Lung (tissue), 12 donors: ENCODE results near the gene FAAP100. TPM values are rescaled to one million over a fixed set of nuclear protein-coding genes. Genes with fewer than 3 reads are reported as not detected.
A peak's percentile ranks its signal among the peaks of the same experiment; 100 is the strongest.

Experiments
- ATAC-seq: fragments of 200-7000 bp; cut with Tn5 transposase; one replicate; pipeline ENCODE4 v1.9.1; 2020; ENCODE audit warnings: moderate number of reproducible peaks; ENCODE audit not compliant: insufficient read depth, low FRiP score
- DNase-seq, 3 donors: peaks; one replicate each; pipeline ENCODE4 v3.0.0-alpha.2; 2013 to 2017
- H3K27ac ChIP-seq, 2 donors: one replicate each; pipeline ENCODE4 v1.5.1; 2013; ENCODE audit warnings: mild to moderate bottlenecking in 2 of 2, moderate library complexity in 2 of 2, control low read depth in 1 of 2, inconsistent platforms in 1 of 2, low read depth in 1 of 2, low read length in 1 of 2
- H3K27me3 ChIP-seq, 3 donors: one replicate each; pipeline ENCODE4 v1.5.1; 2013; ENCODE audit warnings: low read length in 2 of 3; ENCODE audit not compliant: control insufficient read depth in 3 of 3, insufficient read depth in 3 of 3
- H3K36me3 ChIP-seq, 4 donors: one replicate each; pipeline ENCODE4 v1.5.1; 2013; ENCODE audit warnings: low read length in 4 of 4, mild to moderate bottlenecking in 1 of 4, moderate library complexity in 1 of 4; ENCODE audit not compliant: control insufficient read depth in 4 of 4, insufficient read depth in 4 of 4
- H3K4me1 ChIP-seq, 5 donors: one replicate each; pipeline ENCODE4 v1.5.1; 2013; ENCODE audit warnings: low read length in 5 of 5, mild to moderate bottlenecking in 2 of 5, moderate library complexity in 1 of 5; ENCODE audit not compliant: control insufficient read depth in 5 of 5, insufficient read depth in 5 of 5
- H3K4me3 ChIP-seq: one replicate; pipeline ENCODE4 v1.5.1; 2013; ENCODE audit warnings: mild to moderate bottlenecking, control low read depth, moderate library complexity
- H3K9ac ChIP-seq, 2 donors: one replicate each; pipeline ENCODE4 v1.5.1; 2013; ENCODE audit warnings: low read length in 2 of 2, control low read depth in 1 of 2; ENCODE audit not compliant: insufficient read depth in 1 of 2
- H3K9me3 ChIP-seq, 4 donors: one replicate each; pipeline ENCODE4 v1.5.1; 2013; ENCODE audit warnings: low read length in 3 of 4, mild to moderate bottlenecking in 1 of 4, moderate library complexity in 1 of 4; ENCODE audit not compliant: control insufficient read depth in 4 of 4, insufficient read depth in 3 of 4
- CTCF ChIP-seq: IDR thresholded peaks from 2 replicates; pipeline ENCODE4 v1.5.1; 2012; ENCODE audit warnings: mild to moderate bottlenecking; ENCODE audit errors: control extremely low read depth, extremely low read depth
- WGBS, 2 donors: extraction: QIAGEN DNeasy Blood & Tissue Kit; methylation state at CpG; one replicate each; pipeline ENCODE4 v1.1.7; 2013; 5-methylcytosine and 5-hydroxymethylcytosine counted together
- polyA plus RNA-seq, 2 donors: library from polyadenylated mRNA; stranded (reverse); fragments of 200-250 nt; gene quantifications; one replicate each; pipeline ENCODE4 v1.2.1, GENCODE V29; 2013
- total RNA-seq, 2 donors: library from RNA; depleted of rRNA in 1 of 2; stranded (reverse); fragments of >200 nt in 1 of 2; gene quantifications; one replicate each; pipeline ENCODE4 v1.2.1, GENCODE V29; 2014 to 2021
- donor health status: control.
- donor health status: control.
- donor health status: Bipolar disorder and iron deficiency.
- donor health status: healthy.
- donor health status: DM: yes; HTN: yes; CAD: no.

FAAP100 gene
- total and polyA plus RNA-seq, 4 donors: 20.8 to 34.4 (median 25.4) TPM

GRCh38 chr17:81499601-81499970 lies 52.6 kb downstream of the FAAP100 start:
- Histone ChIP-seq H3K36me3 (no peaks in the 10 kb centered on the region), H3K4me3 (no peak overlapping the region), H3K9me3 (no peaks in the 10 kb centered on the region), H3K4me1 (peaks cover 0 to 2% (median 0%) of the 10 kb centered on the region in 5 donors), H3K9ac (no peak overlapping the region), H3K27me3 (no peaks in the 10 kb centered on the region), H3K27ac (no peak overlapping the region)
- DNase-seq: no peak
- WGBS, 2 donors: 66 to 94% methylated on average over 12 of the region's 12 CpGs
- no peak for TF ChIP-seq CTCF
- no peak for ATAC-seq

- Histone ChIP-seq H3K9me3 (no peaks in the 10 kb centered on the region), H3K4me3 (no peak overlapping the region), H3K4me1 (peaks cover 0 to 4% (median 0%) of the 10 kb centered on the region in 5 donors), H3K27ac (no peak overlapping the region), H3K36me3 (no peaks in the 10 kb centered on the region), H3K9ac (no peak overlapping the region), H3K27me3 (no peaks in the 10 kb centered on the region)
- no peak for TF ChIP-seq CTCF
- ATAC-seq (no peak), DNase-seq (no peak)
- WGBS, 2 donors: 76% methylated on average over 45 to 64 of the region's 64 CpGs
Measured at GRCh38 chr17:81498953-81499600, 53.1 kb downstream of the FAAP100 start.

- no peak overlapping the region for H3K4me3 ChIP-seq
- ATAC-seq (no peak), DNase-seq (peak; percentile 60 to 72 (median 71))
- 51 to 60% methylated on average over 8 of the region's 8 CpGs for WGBS, 2 donors
- no peaks in the 10 kb centered on the region for H3K27me3 ChIP-seq
- peaks cover 0 to 4% (median 0%) of the 10 kb centered on the region in 5 donors for H3K4me1 ChIP-seq
- H3K9ac ChIP-seq: no peak overlapping the region
- H3K27ac ChIP-seq: no peak overlapping the region
- no peaks in the 10 kb centered on the region for H3K36me3 ChIP-seq
- no peaks in the 10 kb centered on the region for H3K9me3 ChIP-seq
- no peak for TF ChIP-seq CTCF
Measured at GRCh38 chr17:81494626-81495377, 57.4 kb downstream of the FAAP100 start.
